Naive thymus-derived CD4-positive, alpha-beta T cell (primary cell): ENCODE measurements around the gene SYNDIG1. TPM values are rescaled to one million over a fixed set of nuclear protein-coding genes. Genes with fewer than 3 reads are reported as not detected.

Experiments used
- ATAC-seq: fragments of 150-1000 bp; cut with Tn5 transposase; 2 replicates; pipeline ENCODE4 v1.10.0; 2021; ENCODE audit warnings: mild to moderate bottlenecking, moderate library complexity
- CTCF ChIA-PET: fragments of 350-600 bp; sonication (Branson Sonifier 250); formaldehyde crosslinking; loops from one replicate; lab custom pipeline; 2021; ENCODE audit warnings: antibody characterized with exemption; lab: Charles Lee
- POLR2A ChIA-PET: fragments of 350-600 bp; sonication (Branson Sonifier 250); formaldehyde crosslinking; loops from one replicate; lab custom pipeline; 2021; ENCODE audit warnings: antibody characterized with exemption, inconsistent platforms; lab: Charles Lee
- DNase-seq, 9 donors: peaks; one replicate each; pipeline versions ENCODE4 v3.0.0 to v3.0.0-alpha.2; 2020 to 2022; ENCODE audit warnings: mixed read lengths in 1 of 9
- H3K27ac ChIP-seq: one replicate; pipeline ENCODE4 v1.7.0; 2013; ENCODE audit warnings: mild to moderate bottlenecking, low read depth, low read length, moderate library complexity
- H3K27me3 ChIP-seq, 2 donors: one replicate each; pipeline ENCODE4 v1.7.0; 2013; ENCODE audit warnings: low read length in 2 of 2, mild to moderate bottlenecking in 2 of 2, moderate library complexity in 2 of 2; ENCODE audit not compliant: control insufficient read depth in 2 of 2, insufficient read depth in 2 of 2
- H3K36me3 ChIP-seq, 3 experiments: 1 replicate in 2 of 3; 2 replicates in 1 of 3; pipeline ENCODE4 v1.7.0; 2013; ENCODE audit warnings: low read length in 3 of 3, mild to moderate bottlenecking in 3 of 3, moderate library complexity in 1 of 3; ENCODE audit not compliant: insufficient read depth in 3 of 3, control insufficient read depth in 2 of 3
- H3K4me1 ChIP-seq, 2 donors: one replicate each; pipeline ENCODE4 v1.7.0; 2013; ENCODE audit warnings: low read length in 2 of 2, mild to moderate bottlenecking in 2 of 2, moderate library complexity in 1 of 2; ENCODE audit not compliant: control insufficient read depth in 2 of 2, insufficient read depth in 2 of 2
- H3K4me3 ChIP-seq: 2 replicates; pipeline ENCODE4 v1.7.0; 2013; ENCODE audit warnings: mild to moderate bottlenecking, low read length
- H3K9me3 ChIP-seq, 3 experiments: 1 replicate in 2 of 3; 2 replicates in 1 of 3; pipeline ENCODE4 v1.7.0; 2013; ENCODE audit warnings: low read length in 3 of 3; ENCODE audit not compliant: control insufficient read depth in 2 of 3
- H3K27ac Mint-ChIP-seq, 9 donors: one replicate each; pipeline ENCODE4 v1.8.0; 2020 to 2022; ENCODE audit warnings: mixed read lengths in 9 of 9, mild to moderate bottlenecking in 8 of 9, moderate library complexity in 5 of 9, inconsistent platforms in 2 of 9
- H3K27me3 Mint-ChIP-seq, 5 donors: one replicate each; pipeline ENCODE4 v1.8.0; 2021 to 2022; ENCODE audit warnings: mixed read lengths in 5 of 5, mild to moderate bottlenecking in 1 of 5
- H3K36me3 Mint-ChIP-seq, 5 donors: one replicate each; pipeline ENCODE4 v1.8.0; 2020 to 2022; ENCODE audit warnings: mixed read lengths in 5 of 5, mild to moderate bottlenecking in 3 of 5, inconsistent platforms in 1 of 5
- H3K4me1 Mint-ChIP-seq, 7 donors: one replicate each; pipeline ENCODE4 v1.8.0; 2020 to 2022; ENCODE audit warnings: mixed read lengths in 7 of 7, mild to moderate bottlenecking in 3 of 7, inconsistent platforms in 1 of 7
- H3K4me3 Mint-ChIP-seq, 10 donors: one replicate each; pipeline ENCODE4 v1.8.0; 2020 to 2022; ENCODE audit warnings: mild to moderate bottlenecking in 10 of 10, mixed read lengths in 10 of 10, moderate library complexity in 6 of 10, inconsistent platforms in 2 of 10
- H3K9me3 Mint-ChIP-seq, 11 donors: one replicate each; pipeline ENCODE4 v1.8.0; 2020 to 2022; ENCODE audit warnings: mixed read lengths in 11 of 11, mild to moderate bottlenecking in 4 of 11, inconsistent platforms in 1 of 11, moderate library complexity in 1 of 11
- intact Hi-C, 2 donors: fragments of 100-400 bp; cut with micrococcal nuclease; formaldehyde crosslinking; loops; one replicate each; pipeline ENCODE4 v1.15.1; 2023
- polyA plus RNA-seq, 2 donors: library from polyadenylated mRNA; unstranded; fragments of 300-500 nt; fragmentation: Illumina TruSeq; gene quantifications; one replicate each; pipeline ENCODE4 v1.2.3, GENCODE V29; 2021
- total RNA-seq, 6 experiments: library from RNA in 5 of 6; stranded (reverse) in 5 of 6; gene quantifications; 1 replicate in 5 of 6; 2 replicates in 1 of 6; pipeline ENCODE4 v1.2.3 and lab custom pipeline; 2021 to 2026

Gene SYNDIG1
- total and polyA plus RNA-seq, 7 experiments from 2014 or later = not detected

- Histone ChIP-seq H3K4me3 (no peak overlapping the region), H3K27me3 (no peaks in the 10 kb centered on the region), H3K9me3 (no peaks in the 10 kb centered on the region), H3K36me3 (no peaks in the 10 kb centered on the region), H3K27ac (no peak overlapping the region), H3K4me1 (no peaks in the 10 kb centered on the region)
- Mint-ChIP-seq H3K27ac (no peak overlapping the region), H3K36me3 (no peaks in the 10 kb centered on the region), H3K4me1 (no peaks in the 10 kb centered on the region), H3K4me3 (no peak overlapping the region), H3K27me3 (peaks cover 0 to 11% (median 0%) of the 10 kb centered on the region in 5 donors), H3K9me3 (peaks cover 0 to 2% (median 0%) of the 10 kb centered on the region in 11 donors)
- no peak for DNase-seq
- POLR2A ChIA-PET = no interaction called here
- ATAC-seq = no peak
- CTCF ChIA-PET = no interaction called here
- intact Hi-C loops = no loop called here
Observed at GRCh38 chr20:24580855-24581254, 111.4 kb downstream of the SYNDIG1 start.

GRCh38 chr20:24581443-24582170 lies 112.2 kb downstream of the SYNDIG1 start:
- no peaks in the 10 kb centered on the region for H3K36me3 ChIP-seq
- H3K9me3 ChIP-seq = no peaks in the 10 kb centered on the region
- H3K4me3 ChIP-seq = no peak overlapping the region
- H3K36me3 Mint-ChIP-seq = no peaks in the 10 kb centered on the region
- H3K27ac Mint-ChIP-seq = no peak overlapping the region
- DNase-seq (no peak), ATAC-seq (no peak)
- ChIA-PET CTCF (no interaction called here), POLR2A (no interaction called here)
- peaks cover 0 to 2% (median 0%) of the 10 kb centered on the region in 11 donors for H3K9me3 Mint-ChIP-seq
- H3K27me3 Mint-ChIP-seq = peaks cover 0 to 11% (median 0%) of the 10 kb centered on the region in 5 donors
- H3K4me1 ChIP-seq = no peaks in the 10 kb centered on the region
- H3K4me3 Mint-ChIP-seq = no peak overlapping the region
- no peaks in the 10 kb centered on the region for H3K27me3 ChIP-seq
- no peak overlapping the region for H3K27ac ChIP-seq
- no peaks in the 10 kb centered on the region for H3K4me1 Mint-ChIP-seq
- intact Hi-C loops = no loop called here

GRCh38 chr20:24582373-24583168 lies 113.1 kb downstream of the SYNDIG1 start:
- Histone ChIP-seq H3K27me3 (no peaks in the 10 kb centered on the region), H3K27ac (no peak overlapping the region), H3K4me3 (no peak overlapping the region), H3K9me3 (no peaks in the 10 kb centered on the region), H3K4me1 (no peaks in the 10 kb centered on the region), H3K36me3 (no peaks in the 10 kb centered on the region)
- no peaks in the 10 kb centered on the region for H3K4me1 Mint-ChIP-seq
- POLR2A ChIA-PET = no interaction called here
- CTCF ChIA-PET = no interaction called here
- H3K27ac Mint-ChIP-seq = no peak overlapping the region
- no peaks in the 10 kb centered on the region for H3K36me3 Mint-ChIP-seq
- H3K27me3 Mint-ChIP-seq = peaks cover 0 to 11% (median 0%) of the 10 kb centered on the region in 5 donors
- no peak for ATAC-seq
- no peak for DNase-seq
- H3K4me3 Mint-ChIP-seq = no peak overlapping the region
- H3K9me3 Mint-ChIP-seq = peaks cover 0 to 2% (median 0%) of the 10 kb centered on the region in 11 donors
- intact Hi-C loops = no loop called here

GRCh38 chr20:24583169-24583792 lies 113.9 kb downstream of the SYNDIG1 start:
- Histone ChIP-seq H3K4me1 (no peaks in the 10 kb centered on the region), H3K4me3 (no peak overlapping the region), H3K36me3 (no peaks in the 10 kb centered on the region), H3K27me3 (no peaks in the 10 kb centered on the region), H3K9me3 (no peaks in the 10 kb centered on the region), H3K27ac (no peak overlapping the region)
- ChIA-PET CTCF (no interaction called here), POLR2A (no interaction called here)
- no peak overlapping the region for H3K4me3 Mint-ChIP-seq
- peaks cover 0 to 11% (median 0%) of the 10 kb centered on the region in 5 donors for H3K27me3 Mint-ChIP-seq
- no peak overlapping the region for H3K27ac Mint-ChIP-seq
- no peaks in the 10 kb centered on the region for H3K4me1 Mint-ChIP-seq
- intact Hi-C loops = no loop called here
- ATAC-seq (no peak), DNase-seq (no peak)
- H3K36me3 Mint-ChIP-seq = no peaks in the 10 kb centered on the region
- H3K9me3 Mint-ChIP-seq = peaks cover 0 to 2% (median 0%) of the 10 kb centered on the region in 11 donors

GRCh38 chr20:24584078-24584477 lies 114.6 kb downstream of the SYNDIG1 start:
- ATAC-seq (no peak), DNase-seq (no peak)
- intact Hi-C loops = no loop called here
- no peaks in the 10 kb centered on the region for H3K36me3 ChIP-seq
- Mint-ChIP-seq H3K27ac (no peak overlapping the region), H3K9me3 (peaks cover 0 to 2% (median 0%) of the 10 kb centered on the region in 11 donors), H3K4me3 (no peak overlapping the region), H3K36me3 (no peaks in the 10 kb centered on the region), H3K27me3 (peaks cover 0 to 11% (median 0%) of the 10 kb centered on the region in 5 donors), H3K4me1 (no peaks in the 10 kb centered on the region)
- H3K27me3 ChIP-seq = no peaks in the 10 kb centered on the region
- no peak overlapping the region for H3K27ac ChIP-seq
- CTCF ChIA-PET = no interaction called here
- POLR2A ChIA-PET = no interaction called here
- no peaks in the 10 kb centered on the region for H3K4me1 ChIP-seq
- no peaks in the 10 kb centered on the region for H3K9me3 ChIP-seq
- no peak overlapping the region for H3K4me3 ChIP-seq

- H3K4me1 Mint-ChIP-seq = no peaks in the 10 kb centered on the region
- peaks cover 0 to 2% (median 0%) of the 10 kb centered on the region in 11 donors for H3K9me3 Mint-ChIP-seq
- no peak overlapping the region for H3K4me3 Mint-ChIP-seq
- Histone ChIP-seq H3K27me3 (no peaks in the 10 kb centered on the region), H3K27ac (no peak overlapping the region), H3K9me3 (no peaks in the 10 kb centered on the region), H3K4me1 (no peaks in the 10 kb centered on the region), H3K4me3 (no peak overlapping the region), H3K36me3 (no peaks in the 10 kb centered on the region)
- no peaks in the 10 kb centered on the region for H3K36me3 Mint-ChIP-seq
- H3K27me3 Mint-ChIP-seq = peaks cover 0 to 11% (median 0%) of the 10 kb centered on the region in 5 donors
- ChIA-PET CTCF (no interaction called here), POLR2A (no interaction called here)
- intact Hi-C loops = no loop called here
- DNase-seq (no peak), ATAC-seq (no peak)
- H3K27ac Mint-ChIP-seq = no peak overlapping the region
Observed at GRCh38 chr20:24584538-24585356, 115.3 kb downstream of the SYNDIG1 start.
